Left ventricle myocardium inferior (tissue), 1 donor: ENCODE data around the gene LHFPL2. TPM values are rescaled to one million over a fixed set of nuclear protein-coding genes. Genes with fewer than 3 reads are reported as not detected.

Experiments
- DNase-seq: peaks from one replicate; pipeline ENCODE4 v3.0.0-alpha.2; 2020
- H3K27ac ChIP-seq: fragments of 200-600 bp; replicated peaks from 2 replicates; pipeline ENCODE4 v1.8.0; 2021
- H3K27me3 ChIP-seq: fragments of 200-600 bp; 2 replicates; pipeline ENCODE4 v1.8.0; 2021; ENCODE audit warnings: low read depth
- H3K36me3 ChIP-seq: fragments of 200-600 bp; 2 replicates; pipeline ENCODE4 v1.8.0; 2021
- H3K4me1 ChIP-seq: fragments of 200-600 bp; 2 replicates; pipeline ENCODE4 v1.8.0; 2021
- H3K4me3 ChIP-seq: fragments of 200-600 bp; 2 replicates; pipeline ENCODE4 v1.8.0; 2021; ENCODE audit warnings: mild to moderate bottlenecking, moderate library complexity
- H3K9me3 ChIP-seq: fragments of 200-600 bp; replicated peaks from 2 replicates; pipeline ENCODE4 v1.8.0; 2021
- CTCF ChIP-seq: fragments of 200-600 bp; IDR thresholded peaks from 2 replicates; pipeline ENCODE4 v1.8.0; 2021; ENCODE audit warnings: antibody characterized with exemption, mild to moderate bottlenecking, borderline replicate concordance
- intact Hi-C: fragments of 100-400 bp; cut with micrococcal nuclease; formaldehyde crosslinking; loops from one replicate; pipeline ENCODE4 v1.11.0; 2022
- total RNA-seq: library from RNA; stranded (reverse); fragmentation: NEBNext Ultra II Directional; extraction: Animal tissue kit (Norgen Biotek cat#: 25700); gene quantifications from one replicate; pipeline ENCODE4 v1.2.1, GENCODE V29; 2021
- donor health status: DM: no; HTN: yes; CAD: no; lungs with severe emphysema.

Gene LHFPL2
- total RNA-seq, 1 donor from 2014 or later = 5.0 TPM

- no peak for DNase-seq
- Histone ChIP-seq H3K4me3 (no peak overlapping the region), H3K4me1 (peaks cover 24% of the 10 kb centered on the region), H3K27ac (no peak overlapping the region), H3K36me3 (no peaks in the 10 kb centered on the region), H3K27me3 (no peaks in the 10 kb centered on the region), H3K9me3 (no peaks in the 10 kb centered on the region)
- TF ChIP-seq CTCF = no peak
- intact Hi-C loops = no loop called here
Observed at GRCh38 chr5:78607864-78608263, 40.7 kb downstream of the LHFPL2 start.

- intact Hi-C loops = no loop called here
- H3K4me1 ChIP-seq = peaks cover 15% of the 10 kb centered on the region
- TF ChIP-seq CTCF = no peak
- no peak overlapping the region for H3K4me3 ChIP-seq
- H3K9me3 ChIP-seq = no peaks in the 10 kb centered on the region
- H3K27ac ChIP-seq = no peak overlapping the region
- no peaks in the 10 kb centered on the region for H3K36me3 ChIP-seq
- no peaks in the 10 kb centered on the region for H3K27me3 ChIP-seq
- DNase-seq = no peak
Observed at GRCh38 chr5:78606241-78606640, 42.3 kb downstream of the LHFPL2 start.

GRCh38 chr5:78605611-78606010, 43.0 kb downstream of the LHFPL2 start:
- Histone ChIP-seq H3K36me3 (no peaks in the 10 kb centered on the region), H3K27me3 (no peaks in the 10 kb centered on the region), H3K27ac (no peak overlapping the region), H3K4me1 (peaks cover 15% of the 10 kb centered on the region), H3K4me3 (no peak overlapping the region), H3K9me3 (no peaks in the 10 kb centered on the region)
- DNase-seq = no peak
- intact Hi-C loops = no loop called here
- no peak for TF ChIP-seq CTCF

- no peaks in the 10 kb centered on the region for H3K27me3 ChIP-seq
- H3K4me3 ChIP-seq = no peak overlapping the region
- H3K27ac ChIP-seq = no peak overlapping the region
- H3K36me3 ChIP-seq = no peaks in the 10 kb centered on the region
- DNase-seq = no peak
- intact Hi-C loops = no loop called here
- peaks cover 9% of the 10 kb centered on the region for H3K4me1 ChIP-seq
- H3K9me3 ChIP-seq = no peaks in the 10 kb centered on the region
- no peak for TF ChIP-seq CTCF
Observed at GRCh38 chr5:78604689-78605285, 43.8 kb downstream of the LHFPL2 start.

- Histone ChIP-seq H3K4me1 (peaks cover 8% of the 10 kb centered on the region), H3K27me3 (no peaks in the 10 kb centered on the region), H3K27ac (no peak overlapping the region), H3K9me3 (no peaks in the 10 kb centered on the region), H3K36me3 (no peaks in the 10 kb centered on the region), H3K4me3 (no peak overlapping the region)
- intact Hi-C loops = no loop called here
- TF ChIP-seq CTCF = no peak
- no peak for DNase-seq
Observed at GRCh38 chr5:78603636-78604175, 44.9 kb downstream of the LHFPL2 start.
